Lower leg skin (tissue), 3 donors: Measurements from ENCODE around the gene HOXC9.

ENCODE experiments used
- POLR2A ChIP-seq, 2 donors: fragments of 450-650 bp; IDR thresholded peaks; one replicate each; pipeline ENCODE4 v1.6.1; 2016 to 2017; ENCODE audit warnings: antibody characterized with exemption in 2 of 2, mild to moderate bottlenecking in 1 of 2, moderate library complexity in 1 of 2
- TF ChIP-seq, protein P1 (sequence below), 3 donors: fragments of 450-650 bp; IDR thresholded peaks; one replicate each; pipeline ENCODE4 v1.5.1; 2016; ENCODE audit warnings: antibody characterized with exemption in 3 of 3, mild to moderate bottlenecking in 3 of 3, moderate library complexity in 2 of 3

DNA sequence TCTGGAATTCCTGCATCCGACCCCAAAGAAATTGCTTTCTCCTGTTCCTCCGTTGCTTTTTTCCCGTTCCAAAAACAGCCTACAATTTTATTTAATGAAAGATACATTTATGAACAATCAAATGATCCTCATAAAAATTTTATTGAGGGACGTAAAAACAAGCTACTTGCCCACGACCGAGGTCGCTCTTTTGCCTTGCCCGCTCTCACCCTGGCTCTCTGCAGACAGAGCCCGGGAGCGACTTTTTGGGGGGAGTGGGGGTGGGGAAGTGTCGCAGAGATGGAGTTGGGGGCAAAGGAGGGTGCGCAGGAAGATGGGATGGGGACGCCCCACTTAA, 1.1 kb upstream of the HOXC9 start:
- no peak for TF ChIP-seq POLR2A (IDR thresholded peaks at IDR 0.05)
- TF ChIP-seq, protein P1, sequence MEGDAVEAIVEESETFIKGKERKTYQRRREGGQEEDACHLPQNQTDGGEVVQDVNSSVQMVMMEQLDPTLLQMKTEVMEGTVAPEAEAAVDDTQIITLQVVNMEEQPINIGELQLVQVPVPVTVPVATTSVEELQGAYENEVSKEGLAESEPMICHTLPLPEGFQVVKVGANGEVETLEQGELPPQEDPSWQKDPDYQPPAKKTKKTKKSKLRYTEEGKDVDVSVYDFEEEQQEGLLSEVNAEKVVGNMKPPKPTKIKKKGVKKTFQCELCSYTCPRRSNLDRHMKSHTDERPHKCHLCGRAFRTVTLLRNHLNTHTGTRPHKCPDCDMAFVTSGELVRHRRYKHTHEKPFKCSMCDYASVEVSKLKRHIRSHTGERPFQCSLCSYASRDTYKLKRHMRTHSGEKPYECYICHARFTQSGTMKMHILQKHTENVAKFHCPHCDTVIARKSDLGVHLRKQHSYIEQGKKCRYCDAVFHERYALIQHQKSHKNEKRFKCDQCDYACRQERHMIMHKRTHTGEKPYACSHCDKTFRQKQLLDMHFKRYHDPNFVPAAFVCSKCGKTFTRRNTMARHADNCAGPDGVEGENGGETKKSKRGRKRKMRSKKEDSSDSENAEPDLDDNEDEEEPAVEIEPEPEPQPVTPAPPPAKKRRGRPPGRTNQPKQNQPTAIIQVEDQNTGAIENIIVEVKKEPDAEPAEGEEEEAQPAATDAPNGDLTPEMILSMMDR (IDR thresholded peaks at IDR 0.05): no peak
